IPS-18c (cell line): ENCODE measurements around the gene NXT1.
"Not testable (repeated sequence)": the region's sequence is repeated elsewhere in the genome, so short reads cannot be mapped to it uniquely, and the experiment has no call there.

Experiments used
- H3K4me3 ChIP-seq: 2 replicates; pipeline ENCODE4 v1.7.0; 2013; ENCODE audit warnings: low read depth, mild to moderate bottlenecking, low read length, moderate library complexity; ENCODE audit not compliant: insufficient read depth
- H3K9me3 ChIP-seq: one replicate; pipeline ENCODE4 v1.6.1; 2013; ENCODE audit warnings: mild to moderate bottlenecking, low read length, moderate library complexity; ENCODE audit not compliant: control insufficient read depth, insufficient read depth

NXT1 gene

DNA sequence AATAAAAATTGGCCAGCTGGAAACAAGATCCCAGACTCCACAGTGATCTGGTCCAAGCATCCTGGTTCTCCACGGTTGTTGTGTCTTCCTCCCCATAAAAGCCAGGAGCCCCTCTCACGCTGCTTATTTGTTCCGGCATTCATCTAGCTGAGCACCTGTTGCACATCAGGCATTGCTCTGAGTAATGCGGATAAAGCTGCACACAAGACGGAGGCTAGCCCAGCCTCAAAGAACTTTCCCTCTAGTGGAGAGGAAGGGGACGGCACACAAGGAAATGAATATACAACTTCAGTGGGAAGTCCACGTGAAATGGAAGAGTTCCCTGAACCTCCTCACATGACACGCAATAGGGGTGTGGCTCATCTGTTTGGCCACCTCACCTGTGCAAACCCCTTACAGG lies 30.3 kb upstream of the NXT1 start:
- H3K9me3 ChIP-seq: peaks cover 6% of the 10 kb centered on the region
- H3K4me3 ChIP-seq: no peak overlapping the region

GRCh38 chr20:23325107-23325506 lies 25.5 kb upstream of the NXT1 start:
- no peak overlapping the region for H3K4me3 ChIP-seq
- H3K9me3 ChIP-seq: peaks cover 2% of the 10 kb centered on the region

DNA sequence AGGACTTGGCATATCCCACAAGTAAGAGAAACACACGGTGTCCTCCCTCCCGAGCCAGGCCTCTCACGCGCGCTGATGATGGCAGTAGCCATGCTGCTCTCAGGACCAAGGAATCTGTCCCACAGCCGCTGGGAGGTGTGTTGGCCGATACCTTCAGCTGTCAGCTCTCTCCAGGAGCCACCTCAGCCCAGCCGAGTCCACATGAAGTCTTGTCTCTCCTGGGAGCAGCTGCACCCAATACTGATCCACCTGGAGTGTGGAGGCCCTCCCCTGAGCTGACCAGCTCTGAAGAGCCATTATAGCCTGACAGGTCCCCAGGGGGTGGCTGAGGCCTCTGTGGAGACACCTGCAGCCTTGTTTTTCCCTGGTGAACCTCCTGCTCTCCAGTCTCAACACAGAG lies 23.8 kb upstream of the NXT1 start:
- H3K4me3 ChIP-seq: no peak overlapping the region

DNA sequence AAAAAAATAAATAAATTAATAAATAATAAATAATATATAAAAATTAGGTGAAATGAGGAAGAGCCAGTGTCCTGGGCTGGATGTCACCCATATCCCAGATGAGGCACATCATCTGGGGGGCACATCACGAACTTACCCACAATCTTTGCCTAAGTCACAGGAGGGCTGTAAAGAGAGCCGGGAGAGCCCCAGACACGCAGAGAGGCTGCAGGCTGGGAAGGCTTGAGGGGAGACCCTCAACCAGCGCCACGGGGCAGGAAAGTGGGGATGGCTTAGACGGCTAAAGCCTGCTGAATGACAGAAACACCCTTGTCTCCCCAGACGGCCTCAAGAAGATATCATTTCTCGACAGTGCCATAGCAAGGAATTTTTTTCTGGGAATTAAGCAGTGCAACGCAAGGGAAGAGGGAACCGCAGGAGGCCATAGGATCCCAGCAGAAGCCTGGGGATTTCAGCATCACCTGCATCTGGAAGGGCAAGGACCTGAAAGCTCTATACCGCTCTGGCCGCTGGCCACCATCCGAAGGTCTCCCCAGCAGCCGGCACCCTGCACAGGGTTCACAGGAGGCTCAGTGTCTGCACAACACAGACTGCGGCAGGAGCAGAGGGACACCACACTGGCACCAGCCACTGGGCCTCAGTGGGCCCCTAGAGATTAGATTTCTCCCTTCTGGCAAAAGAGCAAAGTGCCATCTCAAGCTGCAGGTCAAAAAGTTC lies 22.8 kb upstream of the NXT1 start:
- H3K4me3 ChIP-seq: no peak overlapping the region
- H3K9me3 ChIP-seq: no peaks in the 10 kb centered on the region

More for the DNA sequence above, 23.8 kb upstream of the NXT1 start:
- no peaks in the 10 kb centered on the region for H3K9me3 ChIP-seq

DNA sequence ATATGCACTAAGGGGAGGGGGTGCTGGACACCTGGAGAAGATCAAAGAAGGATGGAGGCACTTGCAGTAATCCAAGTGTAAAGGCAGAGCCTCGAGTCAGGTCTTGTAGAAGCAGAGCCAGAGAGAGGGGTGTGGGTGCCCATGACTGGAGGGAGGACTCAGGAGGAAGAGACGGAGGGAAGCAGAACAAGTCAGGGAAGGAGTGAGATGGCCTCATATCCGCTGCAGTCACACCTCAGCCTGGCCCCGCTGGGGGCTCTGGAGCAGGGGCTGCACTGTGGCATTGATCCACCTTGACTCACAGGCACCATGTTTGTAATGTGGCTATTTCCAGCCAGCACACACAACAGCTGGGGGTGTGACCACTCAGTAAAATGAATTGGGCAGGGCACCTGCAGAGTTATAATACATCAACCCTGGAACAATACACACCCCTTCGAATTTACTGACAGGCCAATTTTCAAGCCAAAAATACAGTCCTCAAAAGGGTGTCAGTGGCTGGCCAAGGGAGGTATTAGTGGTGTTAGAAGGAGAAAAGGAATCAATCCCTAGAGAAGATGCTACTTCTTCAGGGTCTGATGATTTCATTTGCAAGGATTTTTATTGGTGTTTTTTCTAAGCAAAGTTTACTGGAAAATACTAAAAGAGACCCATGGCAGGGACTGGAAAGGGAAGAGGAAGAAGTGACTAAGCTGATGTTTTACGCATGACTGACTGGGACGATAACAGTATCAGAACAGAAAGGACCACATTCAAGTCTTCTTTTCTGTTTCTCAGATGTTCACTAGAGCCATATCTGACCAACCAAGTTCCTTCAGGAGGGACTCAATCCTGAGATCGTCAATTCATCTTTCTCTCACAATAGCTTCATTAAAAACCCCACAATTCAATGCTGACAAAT lies 18.9 kb upstream of the NXT1 start:
- no peak overlapping the region for H3K4me3 ChIP-seq
- no peaks in the 10 kb centered on the region for H3K9me3 ChIP-seq

- Histone ChIP-seq H3K4me3 (no peak overlapping the region), H3K9me3 (no peaks in the 10 kb centered on the region)
These were observed 18.1 kb upstream of the NXT1 start for GRCh38 chr20:23332467-23332866.

GRCh38 chr20:23334111-23334510 lies 16.5 kb upstream of the NXT1 start:
- H3K4me3 ChIP-seq: no peak overlapping the region
- H3K9me3 ChIP-seq: no peaks in the 10 kb centered on the region

GRCh38 chr20:23335521-23335920 lies 15.1 kb upstream of the NXT1 start:
- H3K4me3 ChIP-seq: no peak overlapping the region
- H3K9me3 ChIP-seq: no peaks in the 10 kb centered on the region

DNA sequence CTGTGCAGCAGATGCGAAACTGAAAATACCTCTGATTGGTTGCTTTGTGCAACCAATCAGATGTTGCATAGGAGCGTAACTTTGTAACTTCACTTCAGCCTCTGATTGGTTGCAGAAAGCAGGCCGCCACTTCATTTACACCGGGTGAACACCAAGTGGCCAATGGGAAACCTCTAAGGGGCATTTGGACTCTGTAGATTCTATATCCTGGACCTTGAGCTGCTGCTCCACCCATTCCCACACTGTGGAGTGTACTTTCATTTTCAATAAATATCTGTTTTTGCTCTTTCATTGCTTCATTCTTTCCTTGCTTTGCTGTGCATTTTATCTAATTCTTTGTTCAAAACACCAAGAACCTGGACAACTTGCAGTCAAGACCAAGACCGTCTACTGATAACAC lies 14.1 kb upstream of the NXT1 start:
- Histone ChIP-seq H3K9me3 (no peaks in the 10 kb centered on the region), H3K4me3 (no peak overlapping the region)

DNA sequence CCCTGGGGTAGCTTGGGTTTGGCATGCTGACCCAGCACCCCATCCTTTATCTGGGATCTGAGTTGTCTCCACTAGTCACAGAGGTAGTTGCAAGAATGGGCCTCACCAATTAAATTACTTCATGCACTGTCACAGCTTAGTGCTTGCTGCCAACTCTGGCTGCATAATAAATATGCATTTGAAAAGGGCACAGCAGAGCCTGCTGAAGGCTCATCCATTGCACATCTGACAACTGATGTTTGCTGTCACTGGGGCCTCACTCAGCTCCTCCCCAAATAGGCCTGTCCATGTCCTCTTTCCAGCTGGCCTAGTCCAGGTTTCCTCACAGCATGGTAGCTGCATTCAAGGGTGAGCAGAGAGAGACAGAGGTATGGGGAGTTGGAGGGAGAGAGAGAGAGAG lies 13.3 kb upstream of the NXT1 start:
- no peak overlapping the region; the same call in 1 of the 2 replicates for H3K4me3 ChIP-seq
- no peaks in the 10 kb centered on the region for H3K9me3 ChIP-seq

DNA sequence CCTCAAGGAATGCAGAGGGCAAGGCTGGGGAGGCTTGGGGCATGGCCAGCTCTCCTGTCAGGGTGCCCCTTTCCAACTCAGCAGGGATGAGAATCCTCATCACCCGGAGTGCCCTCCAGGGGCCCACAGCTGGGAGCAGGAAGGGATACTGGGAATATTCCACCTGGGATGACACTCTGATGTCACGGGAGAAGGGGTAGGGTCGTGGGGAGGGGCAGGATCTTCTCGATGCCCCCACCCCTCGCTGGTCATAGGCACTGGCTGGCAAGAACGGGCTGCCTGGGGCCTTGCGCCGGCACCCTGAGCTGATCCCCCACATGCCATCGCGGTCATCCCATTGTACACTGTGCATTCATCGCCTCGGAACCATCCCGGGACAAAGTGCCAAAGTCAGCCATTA lies 10.6 kb upstream of the NXT1 start:
- Histone ChIP-seq H3K4me3 (no peak overlapping the region), H3K9me3 (no peaks in the 10 kb centered on the region)

DNA sequence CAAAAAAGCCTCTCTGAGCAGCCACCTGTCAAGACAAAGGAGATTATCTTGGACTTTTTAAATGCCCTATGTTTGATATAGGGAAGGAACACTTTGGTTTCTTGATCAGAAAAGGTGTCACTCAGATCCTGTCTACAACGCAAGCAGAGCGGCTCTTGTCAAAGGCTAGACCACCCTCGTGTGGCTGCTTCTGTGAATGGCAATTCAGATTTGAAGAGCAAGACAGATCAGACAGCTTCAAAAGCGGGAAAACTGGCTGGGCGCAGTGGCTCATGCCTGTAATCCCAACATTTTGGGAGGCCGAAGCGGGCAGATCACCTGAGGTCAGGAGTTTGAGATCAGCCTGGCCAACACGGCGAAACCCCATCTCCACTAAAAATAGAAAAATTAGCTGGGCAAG lies 10.1 kb upstream of the NXT1 start:
- H3K4me3 ChIP-seq: no peak overlapping the region
- H3K9me3 ChIP-seq: no peaks in the 10 kb centered on the region

DNA sequence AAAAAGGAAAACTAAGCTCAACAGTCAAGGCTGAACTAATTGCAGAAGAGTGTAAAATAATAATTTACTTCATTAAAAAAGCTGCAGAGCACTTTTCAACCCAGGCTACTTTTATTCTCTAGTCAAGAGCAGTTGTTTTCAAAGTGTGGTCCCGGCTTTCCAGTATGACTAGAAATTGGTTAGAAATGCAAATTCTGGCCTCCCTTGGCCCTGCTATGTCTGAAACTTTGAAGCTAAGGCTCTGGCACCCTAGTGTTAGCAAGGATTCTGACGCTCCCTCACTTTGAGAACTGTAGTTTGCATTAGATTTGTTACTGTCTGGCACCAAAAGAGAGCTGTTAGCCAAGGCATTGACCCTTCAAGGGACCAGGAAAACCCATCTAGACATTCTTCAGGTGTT lies 9.5 kb upstream of the NXT1 start:
- H3K9me3 ChIP-seq: no peaks in the 10 kb centered on the region
- no peak overlapping the region for H3K4me3 ChIP-seq

GRCh38 chr20:23343590-23343989 lies 7.0 kb upstream of the NXT1 start:
- peaks cover 2% of the 10 kb centered on the region for H3K9me3 ChIP-seq
- H3K4me3 ChIP-seq: no peak overlapping the region

- Histone ChIP-seq H3K9me3 (peaks cover 2% of the 10 kb centered on the region), H3K4me3 (no peak overlapping the region)
These were observed 6.3 kb upstream of the NXT1 start for GRCh38 chr20:23344336-23344735.

- no peak overlapping the region for H3K4me3 ChIP-seq
- H3K9me3 ChIP-seq: peaks cover 2% of the 10 kb centered on the region
These were observed 4.6 kb upstream of the NXT1 start for GRCh38 chr20:23346002-23346401.

DNA sequence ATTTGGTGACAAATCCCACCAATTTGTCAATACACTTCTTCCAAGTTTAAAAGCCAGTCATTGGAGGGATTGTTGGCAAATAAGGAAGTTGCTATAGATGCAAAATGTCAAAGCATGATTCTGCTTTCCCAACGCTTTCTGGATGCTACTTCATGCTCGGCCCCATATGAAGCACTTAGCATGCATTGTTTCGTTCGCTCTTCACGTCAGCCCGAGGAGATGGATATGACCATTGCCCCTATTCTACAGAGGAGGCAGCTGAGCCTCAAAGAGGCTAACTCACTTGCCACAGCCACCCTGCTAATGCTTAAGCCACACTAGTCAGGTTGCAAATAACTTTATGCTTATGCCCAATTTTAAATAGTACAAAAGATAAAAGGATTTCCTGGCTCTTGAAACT lies 2.8 kb upstream of the NXT1 start:
- H3K9me3 ChIP-seq: peaks cover 2% of the 10 kb centered on the region
- H3K4me3 ChIP-seq: no peak overlapping the region

DNA sequence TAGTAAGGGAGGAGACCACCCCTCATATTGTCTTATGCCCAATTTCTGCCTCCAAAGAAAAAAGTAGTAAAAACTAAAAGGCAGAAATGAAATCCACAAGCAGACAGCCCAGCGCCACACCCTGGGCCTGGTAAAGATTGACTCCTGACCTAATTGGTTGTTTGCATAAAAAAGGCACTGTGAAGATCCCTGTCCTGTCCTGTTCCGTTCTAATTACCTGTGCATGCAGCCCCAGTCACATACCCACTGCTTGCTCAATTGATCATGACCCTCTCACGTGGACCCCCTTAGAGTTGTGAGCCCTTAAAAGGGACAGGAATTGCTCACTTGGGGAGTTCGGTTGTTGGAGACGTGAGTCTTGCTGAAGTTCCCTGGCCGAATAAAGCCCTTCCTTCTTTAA lies 2.1 kb upstream of the NXT1 start:
- not testable (repeated sequence) for H3K9me3 ChIP-seq, H3K4me3 ChIP-seq
